ENCODE data around the gene KRCC1. TPM values are rescaled to one million over a fixed set of nuclear protein-coding genes. Genes with fewer than 3 reads are reported as not detected.
"Not testable (repeated sequence)": the region's sequence is repeated elsewhere in the genome, so short reads cannot be mapped to it uniquely, and the experiment has no call there.

KRCC1 gene
- total RNA-seq, 1 experiment from 2014 or later: 13.0 TPM

- H3K36me3 ChIP-seq (replicated peaks; ENCODE audit: control insufficient read depth, insufficient read depth, low read length): no peaks in the 10 kb centered on the region
- no peaks in the 10 kb centered on the region for H3K27me3 ChIP-seq (ENCODE audit: control insufficient read depth, insufficient read depth, low read length)
- no peak overlapping the region for H3K4me3 ChIP-seq (ENCODE audit: insufficient read depth, low read depth, low read length)
- no peak for DNase-seq
Measured at GRCh38 chr2:88067189-88067588, 11.6 kb upstream of the KRCC1 start.

GRCh38 chr2:88066543-88066942 is 11.0 kb upstream of the KRCC1 start:
- Histone ChIP-seq H3K4me3 (ENCODE audit: insufficient read depth, low read depth, low read length) (no peak overlapping the region), H3K27me3 (ENCODE audit: control insufficient read depth, insufficient read depth, low read length) (no peaks in the 10 kb centered on the region), H3K36me3 (replicated peaks; ENCODE audit: control insufficient read depth, insufficient read depth, low read length) (no peaks in the 10 kb centered on the region)
- DNase-seq: peak; percentile 39

- Histone ChIP-seq H3K4me3 (ENCODE audit: insufficient read depth, low read depth, low read length) (no peak overlapping the region), H3K27me3 (ENCODE audit: control insufficient read depth, insufficient read depth, low read length) (no peaks in the 10 kb centered on the region), H3K36me3 (replicated peaks; ENCODE audit: control insufficient read depth, insufficient read depth, low read length) (no peaks in the 10 kb centered on the region)
- no peak for DNase-seq
Measured at GRCh38 chr2:88061295-88061694, 5.7 kb upstream of the KRCC1 start.

- no peak for DNase-seq
- no peaks in the 10 kb centered on the region for H3K36me3 ChIP-seq (replicated peaks; ENCODE audit: control insufficient read depth, insufficient read depth, low read length)
- no peak overlapping the region for H3K4me3 ChIP-seq (ENCODE audit: insufficient read depth, low read depth, low read length)
- H3K27me3 ChIP-seq (ENCODE audit: control insufficient read depth, insufficient read depth, low read length): no peaks in the 10 kb centered on the region
Measured at GRCh38 chr2:88060907-88061275, 5.3 kb upstream of the KRCC1 start.

- H3K4me3 ChIP-seq (ENCODE audit: insufficient read depth, low read depth, low read length): no peak overlapping the region
- H3K36me3 ChIP-seq (replicated peaks; ENCODE audit: control insufficient read depth, insufficient read depth, low read length): no peaks in the 10 kb centered on the region
- peak; percentile 70 for DNase-seq
- H3K27me3 ChIP-seq (ENCODE audit: control insufficient read depth, insufficient read depth, low read length): no peaks in the 10 kb centered on the region
Measured at GRCh38 chr2:88059979-88060906, 4.7 kb upstream of the KRCC1 start.

- DNase-seq: no peak
- no peak overlapping the region for H3K4me3 ChIP-seq (ENCODE audit: insufficient read depth, low read depth, low read length)
Measured at GRCh38 chr2:88058191-88058590, 2.6 kb upstream of the KRCC1 start.

GRCh38 chr2:88057437-88057844 is 1.9 kb upstream of the KRCC1 start:
- Histone ChIP-seq H3K27me3 (ENCODE audit: control insufficient read depth, insufficient read depth, low read length) (no peaks in the 10 kb centered on the region), H3K4me3 (ENCODE audit: insufficient read depth, low read depth, low read length) (no peak overlapping the region)
- DNase-seq: no peak

More at GRCh38 chr2:88058191-88058590, 2.6 kb upstream of the KRCC1 start:
- Histone ChIP-seq H3K27me3 (ENCODE audit: control insufficient read depth, insufficient read depth, low read length) (no peaks in the 10 kb centered on the region), H3K36me3 (replicated peaks; ENCODE audit: control insufficient read depth, insufficient read depth, low read length) (no peaks in the 10 kb centered on the region)

GRCh38 chr2:88054782-88055370 is 707 bp downstream of the KRCC1 start:
- Histone ChIP-seq H3K4me3 (ENCODE audit: insufficient read depth, low read depth, low read length) (peak overlapping the region; percentile 76), H3K27me3 (ENCODE audit: control insufficient read depth, insufficient read depth, low read length) (no peaks in the 10 kb centered on the region), H3K36me3 (replicated peaks; ENCODE audit: control insufficient read depth, insufficient read depth, low read length) (no peaks in the 10 kb centered on the region)
- DNase-seq: peak; percentile 67

More at GRCh38 chr2:88057437-88057844, 1.9 kb upstream of the KRCC1 start:
- no peaks in the 10 kb centered on the region for H3K36me3 ChIP-seq (replicated peaks; ENCODE audit: control insufficient read depth, insufficient read depth, low read length)

GRCh38 chr2:88053934-88054781 is 1.4 kb downstream of the KRCC1 start:
- Histone ChIP-seq H3K36me3 (replicated peaks; ENCODE audit: control insufficient read depth, insufficient read depth, low read length) (no peaks in the 10 kb centered on the region), H3K4me3 (ENCODE audit: insufficient read depth, low read depth, low read length) (peak overlapping the region; percentile 76), H3K27me3 (ENCODE audit: control insufficient read depth, insufficient read depth, low read length) (no peaks in the 10 kb centered on the region)
- no peak for DNase-seq

- no peak for DNase-seq
- Histone ChIP-seq H3K4me3 (ENCODE audit: insufficient read depth, low read depth, low read length) (no peak overlapping the region), H3K36me3 (replicated peaks; ENCODE audit: control insufficient read depth, insufficient read depth, low read length) (no peaks in the 10 kb centered on the region), H3K27me3 (ENCODE audit: control insufficient read depth, insufficient read depth, low read length) (no peaks in the 10 kb centered on the region)
Measured at GRCh38 chr2:88053296-88053695, 2.3 kb downstream of the KRCC1 start.

GRCh38 chr2:88051792-88052191 is 3.8 kb downstream of the KRCC1 start:
- Histone ChIP-seq H3K4me3 (ENCODE audit: insufficient read depth, low read depth, low read length) (no peak overlapping the region), H3K36me3 (replicated peaks; ENCODE audit: control insufficient read depth, insufficient read depth, low read length) (no peaks in the 10 kb centered on the region), H3K27me3 (ENCODE audit: control insufficient read depth, insufficient read depth, low read length) (no peaks in the 10 kb centered on the region)
- no peak for DNase-seq

GRCh38 chr2:88049622-88050021 is 6.0 kb downstream of the KRCC1 start:
- Histone ChIP-seq H3K27me3 (ENCODE audit: control insufficient read depth, insufficient read depth, low read length) (no peaks in the 10 kb centered on the region), H3K4me3 (ENCODE audit: insufficient read depth, low read depth, low read length) (no peak overlapping the region)
- DNase-seq: no peak

GRCh38 chr2:88048541-88048940 is 7.0 kb downstream of the KRCC1 start:
- no peaks in the 10 kb centered on the region for H3K27me3 ChIP-seq (ENCODE audit: control insufficient read depth, insufficient read depth, low read length)
- no peak overlapping the region for H3K4me3 ChIP-seq (ENCODE audit: insufficient read depth, low read depth, low read length)
- DNase-seq: no peak
- H3K36me3 ChIP-seq (replicated peaks; ENCODE audit: control insufficient read depth, insufficient read depth, low read length): no peaks in the 10 kb centered on the region

More at GRCh38 chr2:88049622-88050021, 6.0 kb downstream of the KRCC1 start:
- H3K36me3 ChIP-seq (replicated peaks; ENCODE audit: control insufficient read depth, insufficient read depth, low read length): no peaks in the 10 kb centered on the region

- not testable (repeated sequence) for DNase-seq; H3K27me3 ChIP-seq (ENCODE audit: control insufficient read depth, insufficient read depth, low read length); H3K36me3 ChIP-seq (replicated peaks; ENCODE audit: control insufficient read depth, insufficient read depth, low read length); H3K4me3 ChIP-seq (ENCODE audit: insufficient read depth, low read depth, low read length)
Measured at GRCh38 chr2:88045561-88045960, 10.0 kb downstream of the KRCC1 start.
